HG03196 (cell line): ENCODE data around the gene ALK.

Experiments used
- ATAC-seq: cut with Tn5 transposase; IDR thresholded peaks from one replicate; pipeline ENCODE4 v1.9.1; 2021; ENCODE audit not compliant: unreplicated experiment

Gene ALK

DNA sequence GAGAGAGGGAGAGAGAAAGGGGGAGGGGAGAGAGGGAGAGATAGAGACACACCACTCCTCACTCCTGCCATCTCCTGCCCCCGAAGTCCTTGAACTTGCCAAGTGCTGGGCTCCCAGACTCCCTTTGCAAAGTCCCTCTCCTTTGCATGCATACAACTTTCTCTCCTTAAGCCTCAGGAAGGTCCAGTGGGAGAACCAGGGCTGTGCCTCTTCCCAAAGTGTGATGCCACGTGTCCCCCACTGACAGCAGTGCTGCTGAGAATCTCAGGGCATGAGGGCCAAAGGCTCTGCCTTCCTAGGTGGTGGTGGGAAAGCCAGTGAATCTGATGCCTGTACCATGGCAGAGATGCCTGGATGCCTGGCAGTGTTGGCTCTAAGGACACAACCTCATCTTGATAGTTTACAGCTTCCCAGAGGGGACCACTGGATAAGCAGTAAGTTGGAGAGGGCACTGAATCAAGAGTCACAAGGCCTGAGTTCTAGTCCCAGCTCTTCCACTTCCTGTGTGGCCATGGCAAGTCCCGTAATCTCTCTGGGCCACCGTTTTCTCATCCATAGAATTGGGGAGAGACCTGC, 702.7 kb downstream of the ALK start:
- ATAC-seq = no peak

DNA sequence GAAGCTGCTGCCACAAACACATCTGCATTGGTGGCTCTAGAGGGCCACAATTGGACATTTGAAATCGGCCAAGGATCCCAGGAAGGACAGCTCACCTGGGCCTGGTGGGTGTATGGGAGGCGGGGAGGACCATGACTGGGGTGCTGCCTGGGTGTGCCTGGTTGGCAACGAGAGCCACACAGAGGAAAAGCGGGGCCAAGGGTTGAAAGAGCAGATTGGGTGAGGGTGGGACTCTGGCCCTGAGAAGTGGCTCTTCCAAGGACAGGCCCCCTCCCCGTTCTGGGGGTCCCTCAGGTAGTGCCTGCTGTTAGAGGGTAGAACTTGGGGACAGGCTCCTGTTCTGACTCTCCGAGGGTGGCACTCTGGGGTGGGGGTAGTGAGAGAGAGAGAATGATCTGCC, 703.3 kb downstream of the ALK start:
- ATAC-seq = no peak

DNA sequence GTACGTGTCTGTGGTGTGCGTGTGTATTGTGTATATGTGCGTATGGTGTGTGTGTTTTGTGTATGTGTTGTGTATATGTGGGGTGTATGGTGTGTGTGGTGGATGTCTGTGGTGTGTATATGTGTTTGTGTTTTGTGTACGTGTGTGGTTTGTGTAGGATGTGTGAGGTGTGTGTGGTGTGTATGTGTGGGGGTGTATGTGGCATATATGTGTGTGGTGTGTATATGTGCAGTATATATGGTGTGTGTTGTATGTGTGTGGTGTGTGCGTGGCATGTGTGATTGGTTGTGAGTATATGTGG, 704.8 kb downstream of the ALK start:
- ATAC-seq = no peak

DNA sequence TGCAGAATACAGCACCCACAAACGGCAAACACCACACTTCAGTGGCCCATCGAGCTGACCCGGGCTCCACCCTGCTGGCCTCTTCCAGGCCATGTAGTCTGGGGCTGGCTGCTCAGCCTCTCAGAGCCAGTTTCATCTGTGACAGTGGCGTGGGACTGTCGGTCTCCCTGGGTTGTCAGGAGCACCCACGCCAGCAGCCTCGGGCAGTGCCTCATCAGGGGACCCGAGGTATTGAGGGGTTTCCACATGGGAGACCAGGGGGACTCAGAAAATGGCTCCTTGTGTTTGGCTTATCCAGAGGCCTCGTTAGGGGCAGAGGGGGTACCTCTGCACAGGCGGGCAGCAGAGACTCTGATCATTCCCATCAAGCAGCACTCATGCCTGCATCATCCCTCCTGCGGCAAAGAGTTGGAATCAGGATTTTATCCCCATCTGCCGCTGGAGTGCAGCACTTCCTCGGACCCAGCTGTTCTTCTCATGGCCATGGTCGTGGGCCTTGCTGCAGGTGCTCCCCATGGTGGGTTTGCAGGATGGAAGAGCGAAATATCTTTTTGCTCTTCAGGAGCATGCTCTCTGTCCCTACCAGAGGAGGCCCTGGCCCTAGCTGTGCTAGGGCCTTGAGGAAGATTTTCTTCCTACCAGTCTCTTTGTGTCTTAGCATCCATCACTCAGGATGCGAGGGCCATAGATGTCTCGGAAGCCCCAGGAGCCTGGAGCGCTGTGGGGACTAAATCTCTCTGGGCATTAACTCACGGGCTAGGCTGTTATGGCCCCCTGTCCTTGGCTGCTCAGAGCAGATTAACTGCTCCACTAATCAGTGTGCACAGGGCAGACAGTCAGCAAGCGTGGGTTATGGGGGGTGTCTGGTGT, 705.4 kb downstream of the ALK start:
- ATAC-seq = no peak

DNA sequence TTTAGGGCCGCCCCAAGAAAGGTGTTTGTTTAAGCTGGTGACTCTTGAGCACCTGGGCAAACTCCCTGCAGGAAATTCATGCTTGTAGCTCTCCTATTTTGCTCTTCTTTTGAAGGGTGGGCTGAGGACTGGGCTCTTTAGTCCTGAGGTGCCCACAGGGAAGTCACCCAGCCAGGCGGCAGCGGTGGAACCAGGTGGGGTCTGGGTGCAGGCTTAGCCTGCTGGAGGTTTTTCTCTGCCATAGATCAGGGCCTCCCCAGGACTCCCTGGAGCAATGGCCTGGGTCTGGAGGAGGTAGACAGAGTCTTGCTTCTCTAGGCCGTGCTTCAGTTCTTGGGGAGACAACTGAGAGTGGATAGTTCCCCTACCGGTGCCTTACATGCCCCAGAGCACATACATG, 706.3 kb downstream of the ALK start:
- ATAC-seq = no peak

DNA sequence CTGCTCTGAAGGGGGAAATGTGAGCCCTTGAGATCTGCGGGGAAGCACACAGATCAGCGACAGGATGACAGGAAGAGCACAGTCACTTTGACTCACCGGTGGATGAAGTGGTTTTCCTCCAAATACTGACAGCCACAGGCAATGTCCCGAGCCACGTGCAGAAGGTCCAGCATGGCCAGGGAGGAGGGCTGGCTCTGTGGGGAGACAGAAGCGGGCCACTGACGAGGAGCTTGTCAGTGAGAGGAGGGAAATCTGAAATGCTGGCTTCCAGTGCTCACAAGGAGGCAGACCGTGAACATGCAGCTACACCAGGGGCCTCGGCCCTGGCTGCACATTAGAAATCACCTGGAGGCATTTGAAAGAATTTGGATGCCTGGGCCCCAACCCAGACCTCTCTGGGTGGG, 707.5 kb downstream of the ALK start:
- ATAC-seq = no peak

DNA sequence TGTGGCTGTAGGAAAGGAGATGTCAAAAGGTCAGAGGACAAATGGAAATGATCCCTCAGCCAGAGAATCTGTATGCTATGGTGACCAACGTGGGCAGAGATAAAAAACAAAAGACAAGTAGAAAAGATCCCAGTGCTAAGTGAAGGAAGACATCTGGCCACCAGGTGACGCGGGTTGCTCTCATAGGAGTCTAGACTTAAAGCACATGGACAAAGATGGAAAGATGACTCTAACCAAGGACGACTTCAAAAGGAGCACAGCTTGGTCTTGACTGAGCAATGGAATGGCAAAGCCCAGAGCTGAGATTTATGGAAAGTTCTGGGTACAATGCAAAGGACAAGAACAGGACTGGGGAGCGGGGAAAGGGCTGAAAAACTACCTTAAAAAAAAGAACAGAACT, 709.4 kb downstream of the ALK start:
- ATAC-seq = no peak

DNA sequence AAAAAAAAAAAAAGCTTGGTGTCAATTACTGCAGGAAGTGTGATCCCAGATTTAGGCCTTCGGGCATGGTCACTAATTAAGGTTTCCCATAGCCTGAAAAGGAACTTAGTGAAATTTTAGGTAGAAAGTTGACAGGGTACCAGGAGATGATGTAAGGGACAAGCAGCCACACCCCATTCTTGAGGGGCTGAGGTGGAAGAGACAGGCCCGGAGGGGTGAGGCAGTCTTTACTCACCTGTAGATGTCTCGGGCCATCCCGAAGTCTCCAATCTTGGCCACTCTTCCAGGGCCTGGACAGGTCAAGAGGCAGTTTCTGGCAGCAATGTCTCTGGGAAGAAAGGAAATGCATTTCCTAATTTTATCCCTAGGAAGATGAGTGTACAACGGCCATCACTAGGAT, 711.8 kb downstream of the ALK start:
- no peak for ATAC-seq

DNA sequence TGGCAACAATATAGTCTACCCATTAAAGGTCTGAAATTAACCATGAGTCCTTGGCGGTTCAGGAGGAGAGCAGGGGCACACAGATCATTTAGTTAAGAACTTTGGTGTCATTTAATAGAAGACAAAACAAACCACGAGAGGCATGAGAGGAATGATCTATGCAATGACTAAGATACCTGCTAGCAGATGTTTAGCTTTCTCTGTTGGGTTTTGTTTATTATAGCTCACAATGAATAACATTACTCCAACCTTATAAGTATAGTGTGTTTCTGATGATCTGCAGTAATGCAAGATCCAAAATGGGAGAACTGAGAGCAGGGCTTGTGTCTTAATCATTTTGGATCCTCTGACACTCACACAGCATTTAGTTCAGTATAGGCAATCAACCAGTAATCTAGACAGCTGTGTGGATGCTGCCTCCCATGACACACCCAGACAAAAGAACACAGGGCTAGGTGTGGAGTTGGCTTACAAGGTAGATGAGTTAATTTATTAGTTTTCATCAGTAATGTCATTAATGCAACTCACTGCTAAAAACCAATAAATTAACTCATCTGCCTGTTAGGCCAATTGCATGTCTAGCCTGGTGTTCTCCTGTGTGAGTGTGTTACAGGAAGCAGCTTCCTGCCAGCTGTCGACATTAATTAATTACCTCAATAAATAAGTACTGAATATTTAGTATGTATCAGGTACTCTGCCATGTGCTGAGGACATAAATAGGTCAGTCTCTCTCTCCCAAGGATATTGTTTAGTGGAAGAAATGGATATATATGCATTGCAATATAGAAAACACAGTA, 713.8 kb downstream of the ALK start:
- no peak for ATAC-seq

DNA sequence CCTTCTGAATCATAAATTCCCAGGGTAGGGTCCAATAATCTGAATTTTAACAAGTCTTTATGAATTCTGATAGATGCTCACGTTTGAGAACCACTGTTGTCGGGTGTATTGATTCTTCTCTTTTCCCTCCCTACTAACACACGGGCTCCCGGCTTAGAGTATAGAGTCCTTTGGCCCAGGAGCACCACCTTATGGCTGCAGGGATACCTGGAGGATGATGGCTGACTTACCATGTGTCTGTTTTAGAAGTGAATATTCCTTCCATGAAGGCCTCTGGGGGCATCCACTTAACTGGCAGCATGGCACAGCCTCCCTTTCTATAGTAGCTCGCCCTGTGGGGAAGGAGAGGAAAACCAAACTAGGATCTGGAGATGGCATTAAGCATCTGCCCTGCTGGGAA, 714.4 kb downstream of the ALK start:
- ATAC-seq = no peak

DNA sequence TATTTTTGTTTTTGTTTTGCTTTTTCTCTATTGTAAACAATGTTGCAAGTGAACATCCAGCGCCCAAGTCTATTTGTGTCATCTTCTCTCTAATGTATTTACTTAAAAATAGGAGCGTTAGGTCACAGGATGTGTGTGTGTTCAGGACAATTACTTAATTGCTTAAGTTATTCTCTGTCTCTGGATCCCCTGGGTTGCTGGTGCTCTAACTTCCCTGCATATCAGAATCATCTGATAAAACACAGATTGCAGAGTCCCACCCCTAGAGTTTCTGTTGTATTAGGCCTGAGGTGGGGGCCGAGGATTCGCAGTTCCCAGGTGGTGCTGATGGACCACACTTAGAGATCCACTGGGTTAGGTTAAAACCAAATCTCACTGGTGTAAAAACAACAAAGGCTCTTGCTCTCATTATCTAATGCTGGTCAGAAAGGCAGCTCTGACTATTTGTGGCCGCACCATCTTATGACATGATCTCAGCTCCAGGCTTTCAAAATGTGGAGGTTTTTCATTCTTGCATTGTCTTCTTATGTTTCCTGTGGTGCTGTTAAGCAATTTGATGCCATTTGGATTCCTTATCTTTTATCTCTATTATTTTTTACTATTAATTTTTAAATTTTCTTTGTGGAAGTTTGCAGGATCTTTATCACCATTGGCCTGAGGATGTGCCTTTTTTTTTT, 718.4 kb downstream of the ALK start:
- no peak for ATAC-seq

DNA sequence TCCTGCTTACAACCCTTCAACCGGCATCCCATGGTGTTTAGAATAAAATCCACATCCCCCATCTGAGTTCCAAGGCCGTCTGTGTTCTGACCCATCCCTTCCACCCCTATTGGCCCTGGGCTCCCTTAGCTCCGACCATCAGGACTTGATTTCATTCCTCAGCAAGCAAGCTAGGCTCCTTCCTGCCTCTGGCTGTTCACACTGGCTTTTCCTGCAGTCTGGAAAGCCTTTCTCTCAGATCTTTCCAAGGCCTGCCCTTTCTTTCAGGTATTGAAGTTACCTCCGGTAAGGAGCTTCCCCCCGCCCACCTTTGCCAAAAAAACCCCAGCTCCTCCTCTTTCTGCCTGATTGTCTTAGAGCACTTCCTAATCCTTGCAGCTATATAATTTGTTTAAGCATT, 719.4 kb downstream of the ALK start:
- ATAC-seq = no peak

DNA sequence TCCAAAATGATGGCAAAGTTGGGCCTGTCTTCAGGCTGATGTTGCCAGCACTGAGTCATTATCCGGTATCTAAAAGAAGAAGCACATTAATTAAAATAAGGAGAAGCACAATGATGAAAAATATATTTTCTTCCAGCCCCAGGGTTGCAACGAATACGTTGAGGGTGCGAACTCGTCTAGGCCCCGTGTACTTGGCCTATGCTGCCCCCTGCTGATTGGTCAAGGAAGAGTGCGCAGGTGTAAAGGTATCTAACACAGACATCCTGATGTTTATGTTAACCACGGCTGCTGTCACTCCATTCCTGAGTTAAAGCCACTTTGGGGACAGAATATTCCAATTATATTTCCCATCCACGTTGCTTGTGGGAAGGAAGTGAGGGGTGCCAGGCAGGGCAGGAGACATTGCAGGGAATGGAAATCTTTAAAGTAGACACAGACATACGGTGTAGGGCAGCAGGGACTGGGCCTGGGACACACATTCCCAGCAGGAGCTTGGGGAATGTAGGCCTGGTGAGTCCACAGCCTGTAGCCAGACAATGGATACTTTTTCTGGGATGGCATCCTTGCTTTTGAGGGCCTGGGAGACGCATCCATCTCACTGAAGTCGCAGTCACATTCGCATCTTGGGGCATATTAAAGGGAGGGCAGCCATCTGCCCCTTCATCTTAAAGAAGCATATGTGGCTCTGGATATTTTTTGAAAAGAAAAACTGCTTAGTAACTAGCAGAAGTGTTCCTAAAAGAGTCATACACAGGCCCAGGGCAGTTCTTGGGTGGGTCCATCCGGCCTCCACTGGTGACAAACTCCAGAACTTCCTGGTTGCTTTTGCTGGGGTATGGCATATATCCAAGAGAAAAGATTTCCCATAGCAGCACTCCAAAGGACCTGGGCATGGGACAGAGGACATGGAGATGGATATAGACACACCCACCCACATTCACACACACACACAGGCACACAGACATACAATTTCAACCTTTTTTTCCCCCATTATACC, 724.3 kb downstream of the ALK start:
- no peak for ATAC-seq

DNA sequence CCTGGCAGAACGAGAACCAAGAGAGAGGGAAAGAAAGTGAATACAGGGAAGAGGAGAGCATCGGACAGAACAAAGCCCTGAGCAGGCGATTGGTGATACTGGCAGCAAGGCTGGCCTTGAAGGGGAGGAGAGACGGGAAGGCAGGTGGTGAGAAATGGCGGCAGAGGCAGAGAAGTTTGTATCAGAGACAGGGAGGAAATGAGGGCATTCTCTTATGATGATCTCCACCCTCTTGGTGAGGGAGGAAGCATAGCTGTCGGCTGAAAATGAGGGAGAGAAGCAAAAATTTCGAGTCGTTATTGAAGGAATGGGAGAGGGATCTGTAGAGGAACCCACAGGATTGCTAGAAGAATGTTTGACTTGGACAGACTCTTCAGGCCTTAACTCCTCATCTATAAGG, 725.6 kb downstream of the ALK start:
- ATAC-seq = no peak

DNA sequence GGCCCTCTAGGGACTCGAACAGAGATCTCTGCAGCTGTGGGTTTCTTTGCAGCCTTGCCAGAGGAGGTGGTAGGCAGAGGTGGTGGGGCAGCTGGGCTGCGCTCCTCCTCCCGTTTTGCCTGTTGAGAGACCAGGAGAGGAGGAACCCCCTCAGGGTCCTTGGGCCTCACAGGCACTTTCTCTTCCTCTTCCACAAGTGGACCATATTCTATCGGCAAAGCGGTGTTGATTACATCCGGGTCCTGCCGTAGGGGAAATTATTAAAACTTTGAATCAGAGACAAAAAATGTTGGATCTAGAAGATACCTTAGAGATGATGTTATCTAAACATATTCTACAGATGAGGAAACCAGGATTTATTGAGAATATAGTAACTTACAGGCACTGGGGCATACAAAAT, 727.7 kb downstream of the ALK start:
- ATAC-seq = no peak

DNA sequence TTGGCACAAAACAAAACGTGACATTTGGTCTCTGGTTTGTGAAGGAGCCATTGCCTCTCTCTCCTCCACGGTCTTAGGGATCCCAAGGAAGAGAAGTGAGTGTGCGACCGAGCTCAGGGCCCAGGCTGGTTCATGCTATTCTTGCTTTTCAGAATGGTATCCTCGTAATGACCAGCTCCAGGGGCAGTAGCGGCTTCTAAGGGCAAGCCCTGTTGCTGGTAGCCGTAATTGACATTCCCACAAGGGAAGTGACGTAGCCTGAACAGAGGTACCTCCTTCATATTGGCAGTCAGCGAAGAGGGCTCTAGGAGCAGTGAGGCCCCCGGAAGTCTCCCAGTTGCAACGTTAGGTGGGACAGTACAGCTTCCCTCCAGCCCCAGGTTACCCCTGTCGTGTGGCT, 728.3 kb downstream of the ALK start:
- no peak for ATAC-seq

DNA sequence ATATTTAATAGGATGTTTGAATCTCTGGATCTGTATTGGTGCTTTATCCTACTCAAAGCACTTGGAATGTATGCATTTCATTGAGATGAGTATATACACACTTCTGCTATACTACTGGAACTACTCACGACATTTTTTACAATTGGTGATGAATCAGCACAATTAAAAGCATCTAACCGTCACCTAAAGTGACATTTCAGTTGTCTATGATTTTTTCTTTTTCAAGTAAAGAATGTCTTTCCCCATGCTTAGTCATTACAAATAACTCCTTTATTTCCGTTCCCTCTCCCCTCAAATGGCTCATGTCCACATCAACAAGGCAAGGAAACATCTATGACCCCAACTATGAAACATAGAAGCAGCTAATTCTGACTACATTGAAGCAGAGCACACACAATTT, 728.9 kb downstream of the ALK start:
- ATAC-seq = no peak

DNA sequence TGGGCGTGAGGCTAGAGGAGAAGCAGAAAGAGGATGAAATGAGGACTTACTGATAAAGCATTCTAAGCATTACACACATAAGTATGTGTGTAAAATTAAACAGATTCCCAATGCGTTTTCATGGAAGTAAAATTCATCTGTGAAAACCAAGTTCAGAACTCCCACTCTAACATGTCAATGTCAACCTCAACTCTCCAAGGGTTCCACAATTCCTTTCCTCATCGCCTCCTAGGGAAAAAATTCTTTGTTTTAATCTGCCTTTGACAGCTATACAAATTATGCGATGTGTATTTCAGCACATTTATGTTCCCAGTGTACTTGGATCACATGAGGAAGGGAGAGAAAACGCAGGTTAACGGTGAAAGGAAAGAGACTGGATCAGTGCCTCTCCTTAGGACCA, 729.6 kb downstream of the ALK start:
- ATAC-seq = no peak

DNA sequence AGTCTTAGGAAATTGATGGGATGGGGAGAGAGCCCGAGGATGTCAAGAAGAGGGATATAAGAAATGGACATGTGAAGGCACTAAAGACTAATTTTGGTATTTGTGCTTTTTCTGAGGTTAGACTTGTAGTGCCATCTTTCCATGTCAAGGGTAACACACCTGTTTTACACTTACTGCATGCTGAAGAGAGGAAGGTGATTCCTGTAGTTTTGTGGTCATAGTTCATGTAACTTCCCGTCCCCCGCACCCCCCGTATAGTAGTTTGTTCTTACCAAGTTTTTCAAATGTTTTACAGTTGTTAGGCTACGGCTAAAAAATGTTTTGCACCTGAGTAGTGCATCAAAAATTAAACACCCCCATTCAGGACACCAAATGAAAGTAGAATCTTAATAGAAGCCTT, 732.3 kb downstream of the ALK start:
- ATAC-seq = no peak

DNA sequence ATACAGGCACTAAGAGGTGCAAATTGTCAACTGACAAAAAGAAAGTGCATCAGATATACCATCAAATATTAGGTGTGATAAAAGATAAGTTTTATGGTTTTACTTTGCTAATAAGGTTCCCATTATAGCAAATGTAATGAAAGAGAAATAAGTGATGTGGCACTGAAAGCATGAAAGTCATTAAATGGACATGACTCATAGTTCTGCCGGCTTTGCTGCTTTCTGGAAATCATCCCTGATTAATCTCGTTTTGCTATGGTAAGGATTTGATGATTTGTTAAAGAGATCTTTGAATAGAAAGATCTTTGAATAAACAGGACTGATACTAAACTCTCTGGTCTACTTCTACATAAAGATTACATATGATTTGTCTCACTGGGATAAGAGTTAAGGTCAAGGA, 733.5 kb downstream of the ALK start:
- no peak for ATAC-seq

DNA sequence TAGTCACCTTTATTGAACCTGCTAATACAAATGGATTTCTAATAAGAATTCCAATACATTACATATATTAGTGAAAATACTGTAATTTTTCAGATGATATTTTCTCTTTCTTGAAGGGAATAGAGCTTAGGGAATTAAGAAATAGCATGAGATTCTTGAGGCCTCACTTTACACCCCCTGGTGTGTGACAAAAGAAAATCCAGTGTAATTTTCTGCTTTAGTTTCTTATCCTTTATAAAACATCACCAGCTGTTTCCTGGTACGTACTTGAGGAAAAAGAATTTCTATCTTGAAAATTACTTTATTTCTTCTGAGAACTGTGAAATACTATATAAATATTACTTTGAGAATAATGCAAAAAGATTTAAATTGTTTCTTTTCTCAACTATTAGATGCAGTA, 734.6 kb downstream of the ALK start:
- no peak for ATAC-seq
